ENCODE results near the gene SPTBN1.

- TF ChIP-seq, protein P1, sequence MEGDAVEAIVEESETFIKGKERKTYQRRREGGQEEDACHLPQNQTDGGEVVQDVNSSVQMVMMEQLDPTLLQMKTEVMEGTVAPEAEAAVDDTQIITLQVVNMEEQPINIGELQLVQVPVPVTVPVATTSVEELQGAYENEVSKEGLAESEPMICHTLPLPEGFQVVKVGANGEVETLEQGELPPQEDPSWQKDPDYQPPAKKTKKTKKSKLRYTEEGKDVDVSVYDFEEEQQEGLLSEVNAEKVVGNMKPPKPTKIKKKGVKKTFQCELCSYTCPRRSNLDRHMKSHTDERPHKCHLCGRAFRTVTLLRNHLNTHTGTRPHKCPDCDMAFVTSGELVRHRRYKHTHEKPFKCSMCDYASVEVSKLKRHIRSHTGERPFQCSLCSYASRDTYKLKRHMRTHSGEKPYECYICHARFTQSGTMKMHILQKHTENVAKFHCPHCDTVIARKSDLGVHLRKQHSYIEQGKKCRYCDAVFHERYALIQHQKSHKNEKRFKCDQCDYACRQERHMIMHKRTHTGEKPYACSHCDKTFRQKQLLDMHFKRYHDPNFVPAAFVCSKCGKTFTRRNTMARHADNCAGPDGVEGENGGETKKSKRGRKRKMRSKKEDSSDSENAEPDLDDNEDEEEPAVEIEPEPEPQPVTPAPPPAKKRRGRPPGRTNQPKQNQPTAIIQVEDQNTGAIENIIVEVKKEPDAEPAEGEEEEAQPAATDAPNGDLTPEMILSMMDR (conservative IDR thresholded peaks at IDR 0.05; ENCODE audit: low read length), result no peak
- TF ChIP-seq EZH2phosphoT487 (IDR thresholded peaks at IDR 0.05; ENCODE audit: borderline replicate concordance, low read depth, low read length), result no peak
These were observed 172.3 kb downstream of the SPTBN1 start for GRCh38 chr2:54628418-54628817.

Measured in OCI-LY7 (cell line).